IPS-15b (cell line): Measurements from ENCODE around the gene XPC.

Experiments
- H3K27me3 ChIP-seq: one replicate; pipeline ENCODE4 v1.6.1; 2013; ENCODE audit warnings: low read length; ENCODE audit not compliant: control insufficient read depth, insufficient read depth
- H3K36me3 ChIP-seq: one replicate; pipeline ENCODE4 v1.6.1; 2013; ENCODE audit warnings: low read length; ENCODE audit not compliant: control insufficient read depth, insufficient read depth
- H3K4me1 ChIP-seq: one replicate; pipeline ENCODE4 v1.6.1; 2013; ENCODE audit warnings: mild to moderate bottlenecking, low read length; ENCODE audit not compliant: control insufficient read depth, insufficient read depth
- H3K4me3 ChIP-seq: one replicate; pipeline ENCODE4 v1.5.1; 2013; ENCODE audit warnings: low read depth, low read length
- H3K9ac ChIP-seq: one replicate; pipeline ENCODE4 v1.6.1; 2013; ENCODE audit warnings: low read depth, mild to moderate bottlenecking, low read length
- H3K9me3 ChIP-seq: one replicate; pipeline ENCODE4 v1.6.1; 2013; ENCODE audit warnings: mild to moderate bottlenecking, low read length; ENCODE audit not compliant: control insufficient read depth, insufficient read depth

Gene XPC

GRCh38 chr3:14204515-14205284, 26.3 kb upstream of the XPC start:
- Histone ChIP-seq H3K4me3 (no peak overlapping the region), H3K4me1 (peaks cover 3% of the 10 kb centered on the region), H3K9me3 (no peaks in the 10 kb centered on the region), H3K9ac (no peak overlapping the region), H3K36me3 (no peaks in the 10 kb centered on the region), H3K27me3 (no peaks in the 10 kb centered on the region)

GRCh38 chr3:14203521-14204079, 25.2 kb upstream of the XPC start:
- H3K36me3 ChIP-seq, result no peaks in the 10 kb centered on the region
- no peak overlapping the region for H3K4me3 ChIP-seq
- no peak overlapping the region for H3K9ac ChIP-seq
- peaks cover 3% of the 10 kb centered on the region for H3K4me1 ChIP-seq
- no peaks in the 10 kb centered on the region for H3K9me3 ChIP-seq
- no peaks in the 10 kb centered on the region for H3K27me3 ChIP-seq

GRCh38 chr3:14202874-14203520, 24.6 kb upstream of the XPC start:
- no peaks in the 10 kb centered on the region for H3K36me3 ChIP-seq
- no peaks in the 10 kb centered on the region for H3K9me3 ChIP-seq
- peaks cover 3% of the 10 kb centered on the region for H3K4me1 ChIP-seq
- no peaks in the 10 kb centered on the region for H3K27me3 ChIP-seq
- H3K4me3 ChIP-seq, result no peak overlapping the region
- H3K9ac ChIP-seq, result no peak overlapping the region

GRCh38 chr3:14201940-14202684, 23.7 kb upstream of the XPC start:
- Histone ChIP-seq H3K4me3 (no peak overlapping the region), H3K4me1 (peaks cover 3% of the 10 kb centered on the region), H3K36me3 (no peaks in the 10 kb centered on the region), H3K27me3 (no peaks in the 10 kb centered on the region), H3K9me3 (no peaks in the 10 kb centered on the region), H3K9ac (no peak overlapping the region)

GRCh38 chr3:14200841-14201240, 22.4 kb upstream of the XPC start:
- peaks cover 3% of the 10 kb centered on the region for H3K4me1 ChIP-seq
- peaks cover 3% of the 10 kb centered on the region for H3K36me3 ChIP-seq
- H3K27me3 ChIP-seq, result no peaks in the 10 kb centered on the region
- no peak overlapping the region for H3K4me3 ChIP-seq
- no peak overlapping the region for H3K9ac ChIP-seq
- H3K9me3 ChIP-seq, result no peaks in the 10 kb centered on the region

- Histone ChIP-seq H3K4me1 (peaks cover 3% of the 10 kb centered on the region), H3K9ac (no peak overlapping the region), H3K27me3 (no peaks in the 10 kb centered on the region), H3K36me3 (peaks cover 3% of the 10 kb centered on the region), H3K9me3 (no peaks in the 10 kb centered on the region), H3K4me3 (no peak overlapping the region)
Measured at GRCh38 chr3:14200276-14200675, 21.9 kb upstream of the XPC start.

GRCh38 chr3:14199641-14200040, 21.2 kb upstream of the XPC start:
- Histone ChIP-seq H3K36me3 (peaks cover 8% of the 10 kb centered on the region), H3K4me3 (no peak overlapping the region), H3K9me3 (no peaks in the 10 kb centered on the region), H3K9ac (no peak overlapping the region), H3K27me3 (no peaks in the 10 kb centered on the region), H3K4me1 (peaks cover 3% of the 10 kb centered on the region)

GRCh38 chr3:14194865-14195264, 16.5 kb upstream of the XPC start:
- H3K27me3 ChIP-seq, result no peaks in the 10 kb centered on the region
- H3K36me3 ChIP-seq, result peaks cover 8% of the 10 kb centered on the region
- H3K4me1 ChIP-seq, result no peaks in the 10 kb centered on the region
- no peak overlapping the region for H3K4me3 ChIP-seq
- H3K9me3 ChIP-seq, result no peaks in the 10 kb centered on the region
- no peak overlapping the region for H3K9ac ChIP-seq

- no peaks in the 10 kb centered on the region for H3K9me3 ChIP-seq
- H3K4me3 ChIP-seq, result no peak overlapping the region
- no peaks in the 10 kb centered on the region for H3K4me1 ChIP-seq
- no peak overlapping the region for H3K9ac ChIP-seq
- peaks cover 4% of the 10 kb centered on the region for H3K36me3 ChIP-seq
- no peaks in the 10 kb centered on the region for H3K27me3 ChIP-seq
Measured at GRCh38 chr3:14188041-14188754, 9.8 kb upstream of the XPC start.

- H3K27me3 ChIP-seq, result no peaks in the 10 kb centered on the region
- H3K9me3 ChIP-seq, result no peaks in the 10 kb centered on the region
- H3K4me1 ChIP-seq, result no peaks in the 10 kb centered on the region
- peaks cover 12% of the 10 kb centered on the region for H3K36me3 ChIP-seq
- H3K4me3 ChIP-seq, result no peak overlapping the region
- H3K9ac ChIP-seq, result no peak overlapping the region
Measured at GRCh38 chr3:14186854-14187458, 8.6 kb upstream of the XPC start.

- Histone ChIP-seq H3K4me1 (no peaks in the 10 kb centered on the region), H3K36me3 (peaks cover 13% of the 10 kb centered on the region), H3K4me3 (no peak overlapping the region), H3K9ac (no peak overlapping the region), H3K27me3 (no peaks in the 10 kb centered on the region), H3K9me3 (no peaks in the 10 kb centered on the region)
Measured at GRCh38 chr3:14183015-14183577, 4.7 kb upstream of the XPC start.
